ENCODE measurements around the gene TPSG1.

TPSG1 gene

DNA sequence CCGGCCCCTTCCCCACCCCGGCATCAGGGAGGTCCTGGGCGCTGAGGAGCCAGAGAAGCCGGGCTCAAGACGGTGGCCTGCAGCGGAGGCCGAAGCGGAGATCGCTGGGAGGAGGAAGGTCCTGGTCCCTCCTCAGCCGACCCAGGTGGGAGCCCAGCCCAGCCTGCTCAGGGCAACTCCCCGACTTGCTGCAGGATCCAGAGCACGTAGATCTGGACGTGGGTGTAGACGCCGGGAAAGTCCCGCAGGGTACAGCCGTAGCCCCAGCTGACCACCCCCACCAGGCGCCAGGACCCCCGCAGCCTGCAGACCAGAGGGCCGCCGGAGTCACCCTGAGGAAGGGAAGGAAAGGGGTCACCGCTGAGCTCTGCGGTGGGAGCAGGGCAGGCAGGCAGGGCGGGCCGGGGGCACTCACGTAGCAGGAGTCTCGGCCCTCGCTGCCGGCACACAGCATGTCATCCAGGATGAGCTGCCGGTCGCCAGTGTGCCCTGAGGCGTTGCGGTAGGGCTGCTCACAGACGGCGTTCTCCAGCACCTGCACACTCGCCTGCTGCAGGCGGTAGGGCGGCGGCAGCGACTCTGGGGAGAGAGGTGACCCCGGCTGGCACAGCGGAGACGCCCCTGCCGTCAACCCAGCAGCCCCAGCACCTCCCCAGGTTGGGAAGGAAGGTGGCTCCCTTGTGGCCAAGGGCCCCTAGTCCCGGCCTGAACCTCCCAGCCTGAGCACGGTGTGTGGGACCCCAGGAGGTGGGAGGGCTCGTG is 36.2 kb upstream of the TPSG1 start:
- no peaks in the 10 kb centered on the region for H3K79me2 ChIP-seq (ENCODE audit: insufficient read depth, low read length)
- H3K36me3 ChIP-seq (ENCODE audit: insufficient read depth, low read length) = no peaks in the 10 kb centered on the region
- H3K4me3 ChIP-seq (ENCODE audit: low read depth in 1 of 2, low read length in 2 of 2) = no peak overlapping the region
- no peaks in the 10 kb centered on the region for H3K9me3 ChIP-seq (ENCODE audit: insufficient read depth, low read length, severe bottlenecking)
- TF ChIP-seq EZH2 (IDR thresholded peaks at IDR 0.05; ENCODE audit: borderline replicate concordance, low read depth, low read length, severe bottlenecking) (no peak), CTCF (IDR thresholded peaks at IDR 0.05; ENCODE audit: borderline replicate concordance, extremely low read depth, low read length, poor library complexity, severe bottlenecking) (no peak)
- H3K4me1 ChIP-seq (ENCODE audit: insufficient read depth, low read length) = no peaks in the 10 kb centered on the region
- H3K27ac ChIP-seq (ENCODE audit: low read length) = no peak overlapping the region
- DNase-seq = no peak
- H3K27me3 ChIP-seq (ENCODE audit: insufficient read depth, low read length, poor library complexity) = no peaks in the 10 kb centered on the region
- ATAC-seq (ENCODE audit: insufficient read depth, low read depth) = no peak
- peaks cover 4% of the 10 kb centered on the region; the same call in 1 of the 2 replicates for H4K20me1 ChIP-seq (ENCODE audit: insufficient read depth, low read length)
- no peak overlapping the region for H3K4me2 ChIP-seq (ENCODE audit: insufficient read depth, low read length)
- H3K9ac ChIP-seq (ENCODE audit: low read depth, low read length) = no peak overlapping the region
- H2AFZ ChIP-seq (ENCODE audit: low read depth, low read length) = no peak overlapping the region

GRCh38 chr16:1260101-1260680 is 35.1 kb upstream of the TPSG1 start:
- H3K9ac ChIP-seq (ENCODE audit: low read depth, low read length) = no peak overlapping the region
- H3K27ac ChIP-seq (ENCODE audit: low read length) = no peak overlapping the region
- no peak for TF ChIP-seq CTCF (IDR thresholded peaks at IDR 0.05; ENCODE audit: borderline replicate concordance, extremely low read depth, low read length, poor library complexity, severe bottlenecking)
- no peak for TF ChIP-seq EZH2 (IDR thresholded peaks at IDR 0.05; ENCODE audit: borderline replicate concordance, low read depth, low read length, severe bottlenecking)
- no peaks in the 10 kb centered on the region for H3K4me1 ChIP-seq (ENCODE audit: insufficient read depth, low read length)
- no peaks in the 10 kb centered on the region for H3K27me3 ChIP-seq (ENCODE audit: insufficient read depth, low read length, poor library complexity)
- peaks cover 4% of the 10 kb centered on the region; the same call in 1 of the 2 replicates for H4K20me1 ChIP-seq (ENCODE audit: insufficient read depth, low read length)
- no peaks in the 10 kb centered on the region for H3K36me3 ChIP-seq (ENCODE audit: insufficient read depth, low read length)
- no peaks in the 10 kb centered on the region for H3K9me3 ChIP-seq (ENCODE audit: insufficient read depth, low read length, severe bottlenecking)
- no peak for ATAC-seq (ENCODE audit: insufficient read depth, low read depth)
- H3K79me2 ChIP-seq (ENCODE audit: insufficient read depth, low read length) = no peaks in the 10 kb centered on the region
- no peak for DNase-seq
- H3K4me2 ChIP-seq (ENCODE audit: insufficient read depth, low read length) = no peak overlapping the region
- no peak overlapping the region for H3K4me3 ChIP-seq (ENCODE audit: low read depth in 1 of 2, low read length in 2 of 2)
- H2AFZ ChIP-seq (ENCODE audit: low read depth, low read length) = no peak overlapping the region

DNA sequence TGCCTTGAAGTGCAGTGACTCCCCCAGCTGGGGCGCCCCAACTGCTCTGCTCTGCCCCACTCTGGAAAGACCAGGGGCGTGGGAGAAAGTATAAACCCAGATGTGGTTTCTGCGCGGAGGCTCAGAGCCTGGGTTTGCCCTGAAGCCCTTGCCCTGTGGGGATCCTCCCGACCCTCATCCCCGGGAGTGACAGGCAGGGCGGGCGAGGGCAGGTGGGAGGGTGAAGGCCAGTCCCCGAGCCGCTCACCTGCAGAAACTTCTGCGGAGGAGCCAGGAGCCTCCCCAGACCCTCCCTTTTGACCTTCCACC is 34.6 kb upstream of the TPSG1 start:
- Histone ChIP-seq H3K4me2 (ENCODE audit: insufficient read depth, low read length) (no peak overlapping the region), H3K27ac (ENCODE audit: low read length) (no peak overlapping the region), H3K79me2 (ENCODE audit: insufficient read depth, low read length) (no peaks in the 10 kb centered on the region), H3K27me3 (ENCODE audit: insufficient read depth, low read length, poor library complexity) (no peaks in the 10 kb centered on the region), H3K9ac (ENCODE audit: low read depth, low read length) (no peak overlapping the region), H3K36me3 (ENCODE audit: insufficient read depth, low read length) (no peaks in the 10 kb centered on the region), H3K9me3 (ENCODE audit: insufficient read depth, low read length, severe bottlenecking) (no peaks in the 10 kb centered on the region), H2AFZ (ENCODE audit: low read depth, low read length) (no peak overlapping the region), H4K20me1 (ENCODE audit: insufficient read depth, low read length) (no peaks in the 10 kb centered on the region; the same call in 1 of the 2 replicates), H3K4me3 (ENCODE audit: low read depth in 1 of 2, low read length in 2 of 2) (no peak overlapping the region), H3K4me1 (ENCODE audit: insufficient read depth, low read length) (no peaks in the 10 kb centered on the region)
- no peak for ATAC-seq (ENCODE audit: insufficient read depth, low read depth)
- TF ChIP-seq CTCF (IDR thresholded peaks at IDR 0.05; ENCODE audit: borderline replicate concordance, extremely low read depth, low read length, poor library complexity, severe bottlenecking) (no peak), EZH2 (IDR thresholded peaks at IDR 0.05; ENCODE audit: borderline replicate concordance, low read depth, low read length, severe bottlenecking) (no peak)
- no peak for DNase-seq
